Fibroblast of the conjunctiva (primary cell): ENCODE data around the gene CHODL.

ENCODE experiments used
- DNase-seq: peaks from one replicate; pipeline ENCODE4 v3.0.0-alpha.2; 2010; ENCODE audit warnings: low read depth

Gene CHODL

DNA sequence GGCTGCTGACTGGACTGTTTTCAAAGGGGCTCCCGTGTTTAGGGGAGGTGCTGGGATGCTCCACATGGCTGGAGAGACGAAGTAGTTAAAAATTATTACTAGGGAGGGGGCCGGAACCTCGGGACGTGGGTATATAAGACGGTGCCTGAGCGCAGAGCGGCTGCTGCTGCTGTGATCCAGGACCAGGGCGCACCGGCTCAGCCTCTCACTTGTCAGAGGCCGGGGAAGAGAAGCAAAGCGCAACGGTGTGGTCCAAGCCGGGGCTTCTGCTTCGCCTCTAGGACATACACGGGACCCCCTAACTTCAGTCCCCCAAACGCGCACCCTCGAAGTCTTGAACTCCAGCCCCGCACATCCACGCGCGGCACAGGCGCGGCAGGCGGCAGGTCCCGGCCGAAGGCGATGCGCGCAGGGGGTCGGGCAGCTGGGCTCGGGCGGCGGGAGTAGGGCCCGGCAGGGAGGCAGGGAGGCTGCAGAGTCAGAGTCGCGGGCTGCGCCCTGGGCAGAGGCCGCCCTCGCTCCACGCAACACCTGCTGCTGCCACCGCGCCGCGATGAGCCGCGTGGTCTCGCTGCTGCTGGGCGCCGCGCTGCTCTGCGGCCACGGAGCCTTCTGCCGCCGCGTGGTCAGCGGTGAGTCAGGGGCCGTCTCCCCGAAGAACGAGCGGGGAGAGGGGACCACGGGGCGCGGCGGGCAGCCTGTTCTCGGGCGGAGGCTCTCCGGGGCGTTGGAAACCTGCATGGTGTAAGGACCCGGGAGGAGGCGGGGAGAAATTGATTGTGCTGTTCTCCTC is at the start of gene CHODL:
TSS of gene CHODL (plus strand) at position 163 of the 793 bp plus-strand sequence. CDS start at position 554, 391 bp downstream.
- no peak for DNase-seq

DNA sequence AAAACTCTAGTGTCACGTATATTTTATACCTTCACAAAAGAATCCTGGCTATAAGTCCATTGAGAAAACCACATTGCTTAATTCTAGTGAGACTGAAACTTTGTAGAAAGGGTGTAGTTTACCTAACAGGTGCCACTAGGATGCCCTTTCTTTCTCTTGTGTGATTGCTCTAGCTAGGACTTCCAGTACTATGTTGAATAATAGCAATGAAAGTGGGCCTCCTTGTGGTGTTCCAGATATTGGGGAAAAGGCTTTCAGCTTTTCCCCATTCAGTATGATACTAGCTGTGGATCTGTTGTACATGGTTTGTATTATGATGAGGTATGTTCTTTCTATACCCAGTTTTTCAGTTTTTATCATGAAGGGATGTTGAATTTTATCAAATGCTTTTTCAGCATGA is 39.7 kb upstream of the CHODL start:
- no peak for DNase-seq

DNA sequence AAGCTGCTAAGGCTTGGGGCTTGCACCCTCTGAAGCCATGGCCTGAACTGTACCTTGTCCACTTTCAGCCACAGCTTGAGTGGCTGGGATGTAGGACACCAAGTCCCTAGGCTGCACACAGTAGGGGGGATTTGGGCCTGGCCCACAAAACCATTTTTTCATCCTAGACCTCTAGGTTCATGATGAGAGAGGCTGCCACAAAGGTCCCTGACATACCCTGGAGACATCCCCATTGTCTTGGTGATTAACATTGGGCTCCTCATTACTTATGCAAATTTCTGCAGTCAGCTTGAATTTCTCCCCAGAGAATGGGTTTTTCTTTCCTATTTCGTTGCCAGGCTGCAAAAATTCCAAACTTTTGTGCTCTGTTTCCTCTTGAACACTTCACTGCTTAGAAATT is 26.3 kb upstream of the CHODL start:
- no peak for DNase-seq

- no peak for DNase-seq
Measured at GRCh38 chr21:18220498-18220897, 24.1 kb upstream of the CHODL start.

- no peak for DNase-seq
Measured at GRCh38 chr21:18222346-18222745, 22.3 kb upstream of the CHODL start.

GRCh38 chr21:18228060-18228739 is 16.4 kb upstream of the CHODL start:
- DNase-seq = no peak

- DNase-seq = no peak
Measured at GRCh38 chr21:18235545-18235944, 9.1 kb upstream of the CHODL start.

DNA sequence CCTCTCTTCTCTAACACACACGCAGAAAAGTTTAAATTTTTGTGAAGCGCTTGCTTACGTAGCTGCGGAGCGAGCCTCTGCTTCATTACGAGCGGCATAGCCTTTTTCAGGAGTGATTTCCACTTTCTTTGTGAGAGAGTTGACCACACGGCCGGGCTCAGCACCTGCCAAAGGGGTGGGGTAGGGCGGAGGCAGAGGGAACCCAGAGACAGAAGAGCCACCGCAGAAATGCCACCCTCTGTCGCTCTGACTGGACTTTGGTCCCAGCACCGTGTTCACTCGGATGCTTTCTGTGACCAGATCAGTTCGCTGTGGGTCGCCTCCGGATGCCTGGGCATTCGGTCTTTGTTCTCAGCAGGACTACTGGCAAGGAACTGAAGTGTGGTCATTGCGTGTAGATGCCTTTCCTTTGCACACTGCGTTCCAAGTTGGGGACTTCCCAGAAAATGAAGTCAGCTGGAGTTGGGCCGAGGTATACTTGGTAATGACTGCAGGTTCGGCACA is 883 bp downstream of the CHODL start:
- DNase-seq = no peak

DNA sequence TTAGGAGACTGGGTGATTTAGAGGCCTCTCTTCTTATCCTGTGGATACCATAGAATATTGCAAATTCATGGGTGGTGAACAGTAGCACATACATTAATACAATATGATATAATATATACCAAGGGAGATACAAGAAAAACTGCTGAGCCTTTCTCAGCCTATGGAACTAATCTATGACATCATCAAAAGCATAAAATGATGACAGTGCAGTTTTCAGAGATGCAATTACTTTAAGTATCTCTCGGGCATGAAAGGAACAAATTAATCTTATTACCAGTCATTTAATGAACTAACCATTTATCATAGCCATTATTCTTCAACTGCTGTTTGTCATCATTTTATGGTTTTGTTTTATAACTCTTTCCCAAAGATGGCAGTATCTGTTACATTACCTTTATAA is 3.5 kb downstream of the CHODL start:
- DNase-seq = no peak

DNA sequence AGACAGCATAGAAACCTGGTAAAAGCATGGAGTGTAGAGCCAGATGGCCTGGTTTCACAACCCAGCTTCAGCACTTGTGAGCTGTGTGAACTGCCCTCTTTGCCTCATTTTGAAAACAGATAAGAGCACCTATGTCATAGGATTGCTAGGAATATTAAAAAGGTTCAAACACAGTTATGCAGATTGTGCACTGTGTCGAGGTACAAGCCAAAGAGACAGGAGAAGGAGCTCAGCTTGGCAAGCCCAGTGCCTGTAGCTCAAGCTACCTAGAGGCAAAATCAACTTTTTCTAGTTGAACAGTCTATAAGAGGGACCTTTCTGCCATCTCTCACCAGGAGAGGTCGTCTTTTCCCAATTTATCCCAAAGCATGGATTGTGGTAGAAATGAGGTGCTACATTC is 5.0 kb downstream of the CHODL start:
- DNase-seq = no peak

DNA sequence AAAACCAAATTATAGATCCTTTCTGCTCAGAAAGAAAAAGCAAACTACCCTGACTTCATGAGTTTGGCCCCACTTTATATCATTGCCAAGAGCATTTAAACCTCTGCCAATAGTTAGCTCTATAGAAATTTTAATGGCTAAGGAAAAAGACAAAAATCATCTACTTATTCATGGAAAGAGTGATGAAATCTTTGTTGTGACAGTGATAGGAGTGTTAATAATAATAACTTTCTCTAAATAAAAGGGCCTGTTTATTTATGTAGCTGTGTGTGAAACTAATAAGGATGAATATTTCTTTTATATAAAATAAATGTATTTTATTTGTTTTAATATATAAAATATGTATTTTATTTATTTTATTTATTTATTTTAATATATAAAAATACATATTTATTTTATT is 6.4 kb downstream of the CHODL start:
- no peak for DNase-seq

DNA sequence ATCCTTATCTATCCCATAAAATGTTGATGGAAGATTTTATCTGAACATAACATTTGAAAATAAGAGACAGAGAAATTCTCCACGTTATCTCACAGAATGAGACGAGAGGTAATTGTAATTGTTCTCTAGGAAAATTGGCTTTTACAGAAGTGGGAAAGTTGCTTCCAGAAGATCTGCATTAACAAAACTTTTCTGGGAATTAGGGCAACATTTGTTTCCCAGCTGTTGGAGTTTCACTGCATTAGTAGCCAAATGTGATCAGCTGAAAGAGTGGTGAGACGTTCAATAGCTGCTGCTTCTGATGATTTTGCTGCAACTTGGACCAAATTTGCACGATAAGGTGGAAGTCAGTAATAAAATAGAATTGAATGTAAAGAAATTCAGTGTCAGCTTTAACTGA is 7.6 kb downstream of the CHODL start:
- no peak for DNase-seq

- no peak for DNase-seq
Measured at GRCh38 chr21:18252680-18253079, 8.0 kb downstream of the CHODL start.

GRCh38 chr21:18253221-18253620 is 8.6 kb downstream of the CHODL start:
- DNase-seq = no peak

- no peak for DNase-seq
Measured at GRCh38 chr21:18253799-18254198, 9.2 kb downstream of the CHODL start.

DNA sequence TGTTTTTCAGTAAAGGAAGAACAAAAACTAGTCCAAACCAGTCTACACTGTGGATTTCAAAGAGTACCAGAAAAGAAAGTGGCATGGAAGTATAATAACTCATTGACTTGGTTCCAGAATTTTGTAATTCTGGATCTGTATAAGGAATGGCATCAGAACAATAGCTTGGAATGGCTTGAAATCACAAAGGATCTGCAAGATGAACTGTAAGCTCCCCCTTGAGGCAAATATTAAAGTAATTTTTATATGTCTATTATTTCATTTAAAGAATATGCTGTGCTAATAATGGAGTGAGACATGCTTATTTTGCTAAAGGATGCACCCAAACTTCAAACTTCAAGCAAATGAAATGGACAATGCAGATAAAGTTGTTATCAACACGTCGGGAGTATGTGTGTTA is 21.3 kb downstream of the CHODL start:
- no peak for DNase-seq

- no peak for DNase-seq
Measured at GRCh38 chr21:18267496-18267895, 22.9 kb downstream of the CHODL start.

GRCh38 chr21:18268906-18269305 is 24.3 kb downstream of the CHODL start:
- no peak for DNase-seq

- no peak for DNase-seq
Measured at GRCh38 chr21:18269856-18270255, 25.2 kb downstream of the CHODL start.

GRCh38 chr21:18273400-18273799 is 28.8 kb downstream of the CHODL start:
- no peak for DNase-seq

DNA sequence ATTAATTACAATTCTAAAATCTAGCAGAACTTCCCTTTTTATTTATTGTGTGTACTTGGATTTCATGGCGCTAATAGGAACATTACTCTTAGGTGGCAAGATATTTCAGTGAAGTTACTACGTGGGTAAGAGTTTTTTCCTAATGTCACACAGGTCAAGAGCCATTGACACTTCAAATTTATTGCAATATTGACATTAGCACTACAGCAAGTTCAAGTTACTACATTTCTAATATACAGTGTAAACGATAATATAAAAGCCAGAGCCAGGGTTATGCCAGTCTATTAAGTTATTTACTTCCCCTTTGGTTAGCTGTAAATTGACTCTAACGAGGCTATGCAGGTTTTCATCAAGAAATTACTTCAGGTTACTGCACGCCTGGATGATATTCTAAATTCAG is 29.7 kb downstream of the CHODL start:
- DNase-seq = no peak

DNA sequence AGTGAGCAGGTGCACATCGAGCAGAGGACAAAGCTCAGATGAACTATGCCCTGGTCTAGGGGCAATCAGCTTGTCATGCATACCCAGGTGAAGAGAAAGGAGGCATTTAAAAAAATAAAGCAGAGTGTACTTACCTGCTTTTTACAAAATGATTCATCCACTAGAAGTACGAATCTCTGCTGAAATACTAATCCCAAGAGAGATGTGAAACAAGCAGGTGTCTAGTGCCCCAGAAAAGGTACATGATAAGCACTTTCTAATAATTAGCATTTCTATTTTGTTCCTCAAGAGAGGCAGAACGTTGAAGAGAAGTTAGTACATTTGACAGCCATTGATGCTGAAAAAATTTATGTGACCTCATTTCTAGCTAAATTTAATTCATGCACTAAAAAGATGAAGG is 31.1 kb downstream of the CHODL start:
- no peak for DNase-seq

DNA sequence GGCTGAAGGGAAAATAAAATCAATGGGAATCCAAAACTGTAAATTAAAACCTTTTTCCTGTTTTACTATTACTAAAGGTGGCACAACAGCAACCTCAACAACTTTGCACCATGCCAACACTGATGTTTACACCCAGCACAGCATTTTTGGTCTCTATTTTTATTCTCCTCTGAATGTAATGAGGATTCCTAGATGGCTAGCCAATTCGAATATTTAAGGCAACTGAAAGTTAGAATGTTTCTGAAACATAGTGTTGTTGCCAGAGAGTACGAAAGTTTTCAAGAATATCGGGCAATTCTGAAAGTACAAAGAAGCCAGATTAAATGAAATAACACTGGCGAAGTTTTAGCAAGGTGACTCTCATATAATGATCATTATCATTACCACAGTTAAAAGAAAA is 40.7 kb downstream of the CHODL start:
- no peak for DNase-seq

DNA sequence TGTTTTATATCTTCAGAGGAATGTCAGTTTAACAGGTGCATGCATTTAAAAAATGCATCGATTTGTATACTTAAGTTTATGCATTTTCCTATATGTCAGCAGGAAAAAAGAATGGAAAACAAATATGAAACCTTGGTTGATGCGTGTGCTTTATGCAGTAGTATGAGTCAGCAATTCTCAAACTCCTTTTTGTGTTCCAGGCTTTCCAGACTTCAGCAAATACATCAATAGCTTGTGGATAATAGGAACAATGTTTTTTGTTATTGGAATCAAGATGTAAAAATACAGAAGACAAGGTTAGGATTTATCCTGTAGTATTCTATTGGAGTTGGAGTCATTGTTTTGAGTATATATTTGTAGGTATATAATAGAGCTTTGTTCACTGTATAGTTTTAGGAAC is 45.2 kb downstream of the CHODL start:
- no peak for DNase-seq
